ENCODE measurements around the gene CCDC178.

DNA sequence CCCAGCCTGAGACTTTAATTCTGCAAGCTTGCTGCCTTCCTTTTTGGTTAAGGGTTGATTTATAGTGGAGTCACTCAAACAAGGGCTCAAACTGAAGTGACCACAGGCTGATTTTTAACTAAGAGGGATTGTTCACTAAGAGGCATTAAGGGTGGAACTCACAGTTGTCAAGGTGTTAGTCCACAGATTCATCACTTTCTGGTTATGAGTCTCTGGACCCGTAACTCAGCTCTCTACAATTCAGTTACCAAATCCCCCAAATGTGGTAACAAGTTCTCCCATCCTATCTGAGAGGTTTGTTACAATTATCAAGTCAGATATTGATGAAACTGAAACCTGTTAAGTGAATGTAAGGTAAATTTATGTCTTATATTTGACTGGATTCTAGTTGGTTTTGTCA lies 481.8 kb downstream of the CCDC178 start:
- TF ChIP-seq, protein P1, sequence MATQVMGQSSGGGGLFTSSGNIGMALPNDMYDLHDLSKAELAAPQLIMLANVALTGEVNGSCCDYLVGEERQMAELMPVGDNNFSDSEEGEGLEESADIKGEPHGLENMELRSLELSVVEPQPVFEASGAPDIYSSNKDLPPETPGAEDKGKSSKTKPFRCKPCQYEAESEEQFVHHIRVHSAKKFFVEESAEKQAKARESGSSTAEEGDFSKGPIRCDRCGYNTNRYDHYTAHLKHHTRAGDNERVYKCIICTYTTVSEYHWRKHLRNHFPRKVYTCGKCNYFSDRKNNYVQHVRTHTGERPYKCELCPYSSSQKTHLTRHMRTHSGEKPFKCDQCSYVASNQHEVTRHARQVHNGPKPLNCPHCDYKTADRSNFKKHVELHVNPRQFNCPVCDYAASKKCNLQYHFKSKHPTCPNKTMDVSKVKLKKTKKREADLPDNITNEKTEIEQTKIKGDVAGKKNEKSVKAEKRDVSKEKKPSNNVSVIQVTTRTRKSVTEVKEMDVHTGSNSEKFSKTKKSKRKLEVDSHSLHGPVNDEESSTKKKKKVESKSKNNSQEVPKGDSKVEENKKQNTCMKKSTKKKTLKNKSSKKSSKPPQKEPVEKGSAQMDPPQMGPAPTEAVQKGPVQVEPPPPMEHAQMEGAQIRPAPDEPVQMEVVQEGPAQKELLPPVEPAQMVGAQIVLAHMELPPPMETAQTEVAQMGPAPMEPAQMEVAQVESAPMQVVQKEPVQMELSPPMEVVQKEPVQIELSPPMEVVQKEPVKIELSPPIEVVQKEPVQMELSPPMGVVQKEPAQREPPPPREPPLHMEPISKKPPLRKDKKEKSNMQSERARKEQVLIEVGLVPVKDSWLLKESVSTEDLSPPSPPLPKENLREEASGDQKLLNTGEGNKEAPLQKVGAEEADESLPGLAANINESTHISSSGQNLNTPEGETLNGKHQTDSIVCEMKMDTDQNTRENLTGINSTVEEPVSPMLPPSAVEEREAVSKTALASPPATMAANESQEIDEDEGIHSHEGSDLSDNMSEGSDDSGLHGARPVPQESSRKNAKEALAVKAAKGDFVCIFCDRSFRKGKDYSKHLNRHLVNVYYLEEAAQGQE (IDR thresholded peaks at IDR 0.05; ENCODE audit: insufficient read depth in 1 of 2, low read depth in 2 of 2, low read length in 2 of 2): no peak
- TF ChIP-seq POLR2AphosphoS5 (IDR thresholded peaks at IDR 0.05; ENCODE audit: low read depth, low read length) (no peak), TAF1 (IDR thresholded peaks at IDR 0.05; ENCODE audit: borderline replicate concordance, insufficient read depth, low read length) (no peak), SIN3A (IDR thresholded peaks at IDR 0.05; ENCODE audit: borderline replicate concordance, insufficient read depth, low read length) (no peak)
